OCI-LY3 (cell line): ENCODE data around the gene PAX1.

Experiments used
- CTCF ChIP-seq: fragments of 200-600, 300-600 bp; sonication (generic); IDR thresholded peaks from 2 replicates; pipeline ENCODE4 v1.5.1; 2014; ENCODE audit warnings: antibody characterized with exemption, low read length, low read depth
- EZH2phosphoT487 ChIP-seq: fragments of 200-600 bp; shearing (Covaris generic); IDR thresholded peaks from 2 replicates; pipeline ENCODE4 v1.6.1; 2018; ENCODE audit warnings: antibody characterized with exemption, mixed run types, low read depth

DNA sequence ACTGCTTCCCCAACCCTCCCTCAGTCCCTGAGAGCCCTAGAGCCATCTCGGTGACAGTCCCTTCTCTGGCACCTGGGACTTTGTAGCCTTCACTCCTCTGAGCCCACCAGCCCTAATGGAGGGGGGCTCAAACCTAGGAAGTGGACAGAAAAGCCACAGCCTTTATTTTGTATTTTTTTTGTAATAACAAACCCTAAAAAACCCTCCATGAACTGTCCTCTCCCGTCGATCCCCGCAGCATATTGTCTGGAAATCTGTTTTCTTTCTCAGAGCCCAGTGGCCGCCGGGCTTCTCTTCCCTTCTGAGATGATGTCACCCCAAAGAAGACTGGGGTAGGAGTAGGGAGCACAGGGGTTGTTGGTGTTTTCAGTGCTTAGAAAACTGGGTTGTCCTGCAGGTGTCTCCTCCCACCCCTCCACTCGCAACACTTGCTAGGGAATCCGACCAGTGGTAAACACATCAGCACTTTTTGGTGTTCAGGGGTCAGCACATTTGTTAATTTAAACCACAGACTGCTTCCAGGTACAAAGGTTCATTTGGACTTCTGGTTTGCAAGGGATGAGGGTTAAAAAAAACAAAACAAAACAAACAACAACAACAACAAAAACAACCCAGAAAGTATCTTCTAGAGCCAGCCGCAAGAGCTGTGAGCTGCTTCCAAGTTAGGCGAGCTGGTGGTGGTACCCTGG is 9.9 kb downstream of the PAX1 start:
- TF ChIP-seq CTCF (no peak), EZH2phosphoT487 (no peak)
